HG02981 (cell line): ENCODE data around the gene CCDC28B.

Experiments
- ATAC-seq: cut with Tn5 transposase; IDR thresholded peaks from one replicate; pipeline ENCODE4 v1.9.1; 2021; ENCODE audit warnings: mild to moderate bottlenecking, moderate library complexity; ENCODE audit not compliant: unreplicated experiment

Gene CCDC28B

GRCh38 chr1:32249831-32250525, 49.6 kb downstream of the CCDC28B start:
- peak; percentile 49 for ATAC-seq

- no peak for ATAC-seq
Measured at GRCh38 chr1:32250893-32251716, 50.7 kb downstream of the CCDC28B start, which contains the start of gene LCK. Gene LCK, plus strand, starts transcription at chr1:32251265. Its CDS starts 23,065 bp downstream, at chr1:32274330.
